ENCODE data around the gene SCNN1G. TPM values are rescaled to one million over a fixed set of nuclear protein-coding genes. Genes with fewer than 3 reads are reported as not detected.

Gene SCNN1G
- total RNA-seq, 1 donor from 2014 or later, result not detected

- no peak for DNase-seq (ENCODE audit: low read depth, low spot score)
Measured at GRCh38 chr16:23152386-23153178, 30.0 kb upstream of the SCNN1G start.

GRCh38 chr16:23155445-23156049 lies 27.0 kb upstream of the SCNN1G start:
- DNase-seq (ENCODE audit: low read depth, low spot score), result no peak

GRCh38 chr16:23156110-23156509 lies 26.4 kb upstream of the SCNN1G start:
- DNase-seq (ENCODE audit: low read depth, low spot score), result no peak

- DNase-seq (ENCODE audit: low read depth, low spot score), result no peak
Measured at GRCh38 chr16:23156946-23157460, 25.5 kb upstream of the SCNN1G start.

- DNase-seq (ENCODE audit: low read depth, low spot score), result no peak
Measured at GRCh38 chr16:23158114-23158513, 24.4 kb upstream of the SCNN1G start.

GRCh38 chr16:23160082-23160481 lies 22.5 kb upstream of the SCNN1G start:
- no peak for DNase-seq (ENCODE audit: low read depth, low spot score)

GRCh38 chr16:23160574-23160973 lies 22.0 kb upstream of the SCNN1G start:
- no peak for DNase-seq (ENCODE audit: low read depth, low spot score)

GRCh38 chr16:23163921-23164320 lies 18.6 kb upstream of the SCNN1G start:
- no peak for DNase-seq (ENCODE audit: low read depth, low spot score)

GRCh38 chr16:23164736-23165135 lies 17.8 kb upstream of the SCNN1G start:
- no peak for DNase-seq (ENCODE audit: low read depth, low spot score)

- DNase-seq (ENCODE audit: low read depth, low spot score), result no peak
Measured at GRCh38 chr16:23172583-23172982, 10.0 kb upstream of the SCNN1G start.

- no peak for DNase-seq (ENCODE audit: low read depth, low spot score)
Measured at GRCh38 chr16:23172994-23173393, 9.6 kb upstream of the SCNN1G start.

GRCh38 chr16:23174622-23175021 lies 7.9 kb upstream of the SCNN1G start:
- DNase-seq (ENCODE audit: low read depth, low spot score), result no peak

GRCh38 chr16:23175651-23176050 lies 6.9 kb upstream of the SCNN1G start:
- DNase-seq (ENCODE audit: low read depth, low spot score), result no peak

GRCh38 chr16:23181506-23181905 lies 1.0 kb upstream of the SCNN1G start:
- no peak for DNase-seq (ENCODE audit: low read depth, low spot score)

- DNase-seq (ENCODE audit: low read depth, low spot score), result peak; percentile 11
Measured at GRCh38 chr16:23182206-23182678, 303 bp upstream of the SCNN1G start.

- DNase-seq (ENCODE audit: low read depth, low spot score), result no peak
Measured at GRCh38 chr16:23183543-23183862, 958 bp downstream of the SCNN1G start.

- DNase-seq (ENCODE audit: low read depth, low spot score), result no peak
Measured at GRCh38 chr16:23185656-23186055, 3.1 kb downstream of the SCNN1G start.

- DNase-seq (ENCODE audit: low read depth, low spot score), result no peak
Measured at GRCh38 chr16:23186171-23186570, 3.6 kb downstream of the SCNN1G start.

- no peak for DNase-seq (ENCODE audit: low read depth, low spot score)
Measured at GRCh38 chr16:23187341-23187740, 4.8 kb downstream of the SCNN1G start.

GRCh38 chr16:23188911-23189310 lies 6.4 kb downstream of the SCNN1G start:
- no peak for DNase-seq (ENCODE audit: low read depth, low spot score)

GRCh38 chr16:23194497-23195221 lies 12.1 kb downstream of the SCNN1G start:
- DNase-seq (ENCODE audit: low read depth, low spot score), result no peak

- DNase-seq (ENCODE audit: low read depth, low spot score), result no peak
Measured at GRCh38 chr16:23195366-23195978, 12.9 kb downstream of the SCNN1G start.

Measured in pulmonary artery endothelial cell (primary cell).